Thyroid gland (tissue), 4 donors: ENCODE measurements around the gene MYH10. TPM values are rescaled to one million over a fixed set of nuclear protein-coding genes. Genes with fewer than 3 reads are reported as not detected.
"Not testable (repeated sequence)": the region's sequence is repeated elsewhere in the genome, so short reads cannot be mapped to it uniquely, and the experiment has no call there.

Experiments
- DNase-seq, 2 donors: peaks; one replicate each; pipeline ENCODE4 v3.0.0-alpha.2; 2019
- H3K27ac ChIP-seq, 3 donors: fragments of 200-600 bp; sonication (generic); 1 replicate in 2 of 3; 2 replicates in 1 of 3; pipeline ENCODE4 v1.5.1; 2016 to 2019; ENCODE audit warnings: mild to moderate bottlenecking in 1 of 3, moderate library complexity in 1 of 3
- H3K27me3 ChIP-seq: fragments of 200-600 bp; sonication (generic); one replicate; pipeline ENCODE4 v1.5.1; 2019
- H3K36me3 ChIP-seq, 2 donors: fragments of 200-600 bp; sonication (generic); one replicate each; pipeline ENCODE4 v1.5.1; 2016 to 2019
- H3K4me1 ChIP-seq, 2 donors: fragments of 200-600 bp; sonication (generic); one replicate each; pipeline ENCODE4 v1.5.1; 2017 to 2019
- H3K4me3 ChIP-seq, 3 donors: fragments of 200-600 bp; sonication (generic); replicated peaks in 1 of 3; 1 replicate in 2 of 3; 2 replicates in 1 of 3; pipeline ENCODE4 v1.5.1; 2016; ENCODE audit warnings: mild to moderate bottlenecking in 1 of 3
- H3K9me3 ChIP-seq: fragments of 200-600 bp; sonication (generic); one replicate; pipeline ENCODE4 v1.5.1; 2017
- POLR2A ChIP-seq, 2 donors: fragments of 450-650 bp; IDR thresholded peaks; one replicate each; pipeline ENCODE4 v1.6.1; 2017; ENCODE audit warnings: antibody characterized with exemption in 2 of 2, mild to moderate bottlenecking in 2 of 2, moderate library complexity in 1 of 2
- WGBS, 2 donors: methylation state at CpG; one replicate each; pipeline ENCODE4 v1.1.5; 2017; 5-methylcytosine and 5-hydroxymethylcytosine counted together
- intact Hi-C: fragments of 100-400 bp; cut with DNase I; formaldehyde crosslinking; loops from one replicate; pipeline ENCODE4 v1.15.1; 2023
- total RNA-seq, 4 donors: library from RNA; depleted of rRNA; stranded (reverse); fragments of >200 nt; gene quantifications; one replicate each; pipeline ENCODE4 v1.2.3, GENCODE V29; 2016
- TF ChIP-seq, protein P1 (sequence below), 6 experiments: fragments of 200-600 bp in 3 of 6; fragments of 450-650 bp in 3 of 6; sonication (generic) in 3 of 6; IDR thresholded peaks; one replicate each; pipeline ENCODE4 v1.5.1; 2016 to 2019; ENCODE audit warnings: antibody characterized with exemption in 6 of 6, mild to moderate bottlenecking in 2 of 6, inconsistent platforms in 1 of 6, moderate library complexity in 1 of 6

MYH10 gene
- total RNA-seq, 4 donors from 2014 or later = 40.8 to 72.2 (median 44.2) TPM

GRCh38 chr17:8664456-8665126, 34.1 kb upstream of the MYH10 start:
- peak; percentile 37 to 59 for DNase-seq
- intact Hi-C loops = no loop called here
- 35 to 53% methylated on average over 12 of the region's 12 CpGs for WGBS, 2 donors
- no peaks in the 10 kb centered on the region for H3K27me3 ChIP-seq
- H3K36me3 ChIP-seq = no peaks in the 10 kb centered on the region
- no peaks in the 10 kb centered on the region for H3K9me3 ChIP-seq
- peaks cover 3 to 16% of the 10 kb centered on the region in 2 donors for H3K4me1 ChIP-seq
- peak overlapping the region; percentile 7 to 70 (median 10) for H3K27ac ChIP-seq
- no peak overlapping the region for H3K4me3 ChIP-seq
- TF ChIP-seq POLR2A (IDR thresholded peaks at IDR 0.05) = no peak
- TF ChIP-seq, protein P1, sequence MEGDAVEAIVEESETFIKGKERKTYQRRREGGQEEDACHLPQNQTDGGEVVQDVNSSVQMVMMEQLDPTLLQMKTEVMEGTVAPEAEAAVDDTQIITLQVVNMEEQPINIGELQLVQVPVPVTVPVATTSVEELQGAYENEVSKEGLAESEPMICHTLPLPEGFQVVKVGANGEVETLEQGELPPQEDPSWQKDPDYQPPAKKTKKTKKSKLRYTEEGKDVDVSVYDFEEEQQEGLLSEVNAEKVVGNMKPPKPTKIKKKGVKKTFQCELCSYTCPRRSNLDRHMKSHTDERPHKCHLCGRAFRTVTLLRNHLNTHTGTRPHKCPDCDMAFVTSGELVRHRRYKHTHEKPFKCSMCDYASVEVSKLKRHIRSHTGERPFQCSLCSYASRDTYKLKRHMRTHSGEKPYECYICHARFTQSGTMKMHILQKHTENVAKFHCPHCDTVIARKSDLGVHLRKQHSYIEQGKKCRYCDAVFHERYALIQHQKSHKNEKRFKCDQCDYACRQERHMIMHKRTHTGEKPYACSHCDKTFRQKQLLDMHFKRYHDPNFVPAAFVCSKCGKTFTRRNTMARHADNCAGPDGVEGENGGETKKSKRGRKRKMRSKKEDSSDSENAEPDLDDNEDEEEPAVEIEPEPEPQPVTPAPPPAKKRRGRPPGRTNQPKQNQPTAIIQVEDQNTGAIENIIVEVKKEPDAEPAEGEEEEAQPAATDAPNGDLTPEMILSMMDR (IDR thresholded peaks at IDR 0.05) = no peak

- no peaks in the 10 kb centered on the region for H3K36me3 ChIP-seq
- no peak overlapping the region for H3K27ac ChIP-seq
- no peaks in the 10 kb centered on the region for H3K9me3 ChIP-seq
- H3K4me1 ChIP-seq = peaks cover 3 to 16% of the 10 kb centered on the region in 2 donors
- 84 to 96% methylated on average over 5 of the region's 5 CpGs for WGBS, 2 donors
- DNase-seq = no peak
- H3K4me3 ChIP-seq = no peak overlapping the region
- intact Hi-C loops = no loop called here
- TF ChIP-seq, protein P1 (IDR thresholded peaks at IDR 0.05) = no peak
- no peak for TF ChIP-seq POLR2A (IDR thresholded peaks at IDR 0.05)
- no peaks in the 10 kb centered on the region for H3K27me3 ChIP-seq
These were observed 32.4 kb upstream of the MYH10 start for GRCh38 chr17:8662973-8663372.

DNA sequence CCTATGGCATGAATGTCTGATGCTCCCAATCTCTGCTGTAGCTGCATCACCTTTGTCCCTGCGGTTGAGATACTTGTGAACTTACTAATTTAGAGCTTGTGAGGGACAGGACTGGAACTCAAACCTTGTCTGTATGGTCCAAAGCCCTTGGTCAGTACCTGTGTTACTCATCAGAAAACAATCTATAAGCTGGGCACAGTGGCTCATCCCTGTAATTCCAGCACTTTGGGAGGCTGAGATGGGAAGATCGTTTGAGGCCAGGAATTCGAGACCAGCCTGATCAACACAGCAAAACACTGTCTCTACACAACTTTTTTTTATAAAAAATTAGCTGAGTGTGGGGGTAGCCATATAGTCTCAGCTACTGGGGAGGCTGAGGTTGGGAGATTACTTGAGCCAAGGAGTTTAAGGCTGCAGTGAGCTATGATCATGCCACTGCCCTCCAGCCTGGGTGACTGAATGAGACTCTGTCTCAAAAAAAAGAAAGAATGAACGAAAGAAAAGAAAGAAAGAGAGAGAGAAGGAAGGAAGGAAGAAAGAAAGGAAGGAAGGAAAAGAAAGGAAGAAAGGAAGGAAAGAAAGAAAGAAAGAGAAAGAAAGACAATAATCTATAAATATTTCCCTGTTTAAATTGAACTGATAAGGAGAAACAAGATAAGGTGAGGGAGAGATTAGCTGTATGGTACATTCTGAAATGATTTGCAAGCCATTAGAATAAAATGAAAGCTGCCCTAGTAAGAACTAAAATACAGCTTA, 31.7 kb upstream of the MYH10 start:
- Histone ChIP-seq H3K27ac (no peak overlapping the region), H3K36me3 (no peaks in the 10 kb centered on the region), H3K27me3 (no peaks in the 10 kb centered on the region), H3K9me3 (no peaks in the 10 kb centered on the region), H3K4me1 (peaks cover 3 to 16% of the 10 kb centered on the region in 2 donors), H3K4me3 (no peak overlapping the region)
- no peak for DNase-seq
- 91% methylated on average over 4 of the region's 4 CpGs for WGBS, 2 donors
- TF ChIP-seq, protein P1 (IDR thresholded peaks at IDR 0.05) = no peak
- no peak for TF ChIP-seq POLR2A (IDR thresholded peaks at IDR 0.05)
- intact Hi-C loops = no loop called here

- H3K4me3 ChIP-seq, H3K27me3 ChIP-seq, H3K36me3 ChIP-seq, DNase-seq, H3K27ac ChIP-seq, H3K4me1 ChIP-seq, H3K9me3 ChIP-seq, intact Hi-C loops: not testable (repeated sequence)
These were observed 30.2 kb upstream of the MYH10 start for GRCh38 chr17:8660709-8661108.

- Histone ChIP-seq H3K9me3 (no peaks in the 10 kb centered on the region), H3K4me1 (peaks cover under 1 to 4% of the 10 kb centered on the region in 2 donors), H3K36me3 (no peaks in the 10 kb centered on the region), H3K4me3 (no peak overlapping the region), H3K27ac (no peak overlapping the region), H3K27me3 (no peaks in the 10 kb centered on the region)
- TF ChIP-seq POLR2A (IDR thresholded peaks at IDR 0.05) = no peak
- TF ChIP-seq, protein P1 (IDR thresholded peaks at IDR 0.05) = no peak
- 81 to 87% methylated on average over 3 of the region's 3 CpGs for WGBS, 2 donors
- intact Hi-C loops = no loop called here
- DNase-seq = no peak
These were observed 29.4 kb upstream of the MYH10 start for GRCh38 chr17:8659758-8660410.
